ENCODE measurements around the gene CATSPERZ. TPM values are rescaled to one million over a fixed set of nuclear protein-coding genes. Genes with fewer than 3 reads are reported as not detected.

The CATSPERZ gene
- not detected for polyA plus RNA-seq (ENCODE audit: low read depth in 6 of 6)

GRCh38 chr11:64299847-64300648, at the start of gene CATSPERZ:
CATSPERZ (plus strand) TSS chr11:64300358; CDS start chr11:64300411, 53 bp downstream.
- Mint-ChIP-seq H3K4me3 (peak within 1 kb of the TSS; percentile 79 to 93 (median 88)), H3K27ac (peak within 1 kb of the TSS; percentile 88 to 99 (median 96)), H3K27me3 (peaks cover 49 to 70% (median 53%) of the 10 kb centered on the region in 3 donors), H3K36me3 (no peaks in the 10 kb centered on the region), H3K4me1 (peaks cover 17 to 48% (median 44%) of the 10 kb centered on the region in 3 donors), H3K9me3 (no peaks in the 10 kb centered on the region)
- ATAC-seq (ENCODE audit: low read depth in 2 of 2), result no peak
- DNase-seq, result no peak

GRCh38 chr11:64250415-64251015, 49.6 kb upstream of the CATSPERZ start:
- DNase-seq, result no peak
- peak overlapping the region; percentile 60 to 92 (median 86) for H3K4me3 Mint-ChIP-seq
- H3K9me3 Mint-ChIP-seq, result no peaks in the 10 kb centered on the region
- no peak for ATAC-seq (ENCODE audit: low read depth in 2 of 2)
- peaks cover 30 to 46% (median 31%) of the 10 kb centered on the region in 3 donors for H3K4me1 Mint-ChIP-seq
- no peaks in the 10 kb centered on the region for H3K36me3 Mint-ChIP-seq
- H3K27ac Mint-ChIP-seq, result peak overlapping the region in 1 of 6 donors; percentile 79
- H3K27me3 Mint-ChIP-seq, result no peaks in the 10 kb centered on the region

- DNase-seq (peak; percentile 62), ATAC-seq (ENCODE audit: low read depth in 2 of 2) (peak; percentile 54 to 56)
- Mint-ChIP-seq H3K4me1 (peaks cover 25 to 40% (median 25%) of the 10 kb centered on the region in 3 donors), H3K27me3 (no peaks in the 10 kb centered on the region), H3K27ac (peak within 1 kb of the TSS; percentile 14 to 94 (median 78)), H3K36me3 (no peaks in the 10 kb centered on the region), H3K9me3 (no peaks in the 10 kb centered on the region), H3K4me3 (peak within 1 kb of the TSS; percentile 85 to 94 (median 90))
These were observed 49.0 kb upstream of the CATSPERZ start, which contains the start of gene PLCB3 for GRCh38 chr11:64251016-64251752. PLCB3 (plus strand) TSS chr11:64251530; CDS start chr11:64251650, 120 bp downstream.

DNA sequence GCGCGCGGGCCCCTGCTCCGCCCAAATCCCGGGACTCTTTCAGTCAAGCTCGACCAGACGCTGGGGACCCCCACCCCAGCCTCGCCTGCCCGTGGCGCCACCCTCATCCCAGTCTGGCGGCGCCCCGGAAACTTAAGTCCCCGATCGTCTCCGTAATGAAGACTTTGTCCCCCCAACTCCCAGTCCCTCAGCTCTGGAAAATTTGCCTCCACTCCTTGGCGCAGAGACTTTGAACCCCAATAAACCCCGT, 48.5 kb upstream of the CATSPERZ start:
- no peak for ATAC-seq (ENCODE audit: low read depth in 2 of 2)
- H3K27me3 Mint-ChIP-seq, result no peaks in the 10 kb centered on the region
- peak overlapping the region; percentile 83 to 94 (median 89) for H3K4me3 Mint-ChIP-seq
- H3K4me1 Mint-ChIP-seq, result peaks cover 24 to 39% (median 25%) of the 10 kb centered on the region in 3 donors
- H3K9me3 Mint-ChIP-seq, result no peaks in the 10 kb centered on the region
- DNase-seq, result no peak
- no peaks in the 10 kb centered on the region for H3K36me3 Mint-ChIP-seq
- peak overlapping the region in 4 of 6 donors; percentile 72 to 94 (median 82) for H3K27ac Mint-ChIP-seq

DNA sequence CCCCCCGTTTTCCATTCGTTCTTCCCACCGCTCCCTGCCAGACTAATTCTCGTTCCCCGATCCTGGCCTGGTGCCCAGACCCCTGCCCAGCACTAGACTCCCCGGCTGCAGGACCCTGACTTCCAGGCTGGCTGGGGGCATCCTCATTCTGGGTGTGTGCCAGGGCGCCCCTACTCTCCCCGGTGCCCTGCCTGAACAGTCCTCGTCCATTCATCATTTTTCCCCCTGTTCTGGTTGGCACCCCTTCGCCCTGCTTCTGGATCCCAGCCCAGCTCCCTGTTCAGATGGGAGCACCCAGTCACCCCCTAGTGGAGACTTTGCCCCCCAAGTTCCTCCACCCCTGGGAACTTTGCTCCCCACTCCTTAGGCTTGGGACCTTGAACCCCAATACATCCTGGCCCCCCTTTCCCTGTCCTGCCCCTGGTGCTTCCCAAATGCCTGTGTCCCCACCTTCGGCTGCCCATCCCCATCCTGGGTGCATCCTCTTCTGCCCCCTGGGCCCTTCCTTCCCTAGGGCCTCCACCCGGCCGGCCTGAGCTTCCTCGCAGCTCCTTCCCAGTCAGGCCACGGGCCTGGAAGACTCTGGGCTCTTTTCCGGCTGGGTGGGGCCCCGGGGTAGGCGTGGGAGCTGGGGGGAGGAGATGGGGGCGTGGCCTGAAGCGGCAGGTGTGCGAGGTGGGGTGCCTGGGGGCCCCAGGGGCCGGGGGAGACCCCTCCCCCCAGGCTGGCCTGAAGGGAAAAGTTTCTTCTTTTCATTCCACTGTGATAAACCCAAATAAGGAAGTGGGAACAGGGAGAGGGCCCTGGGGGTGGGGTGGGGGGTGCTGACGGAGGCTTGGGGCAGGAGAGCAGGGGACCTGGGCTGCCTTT, 47.9 kb upstream of the CATSPERZ start:
- Mint-ChIP-seq H3K36me3 (no peaks in the 10 kb centered on the region), H3K27ac (peak overlapping the region in 5 of 6 donors; percentile 53 to 94 (median 79)), H3K4me3 (peak overlapping the region; percentile 83 to 94 (median 89)), H3K9me3 (no peaks in the 10 kb centered on the region), H3K4me1 (peaks cover 19 to 33% (median 25%) of the 10 kb centered on the region in 3 donors), H3K27me3 (no peaks in the 10 kb centered on the region)
- peak in 1 of 2 donors; percentile 5 for ATAC-seq (ENCODE audit: low read depth in 2 of 2)
- no peak for DNase-seq

DNA sequence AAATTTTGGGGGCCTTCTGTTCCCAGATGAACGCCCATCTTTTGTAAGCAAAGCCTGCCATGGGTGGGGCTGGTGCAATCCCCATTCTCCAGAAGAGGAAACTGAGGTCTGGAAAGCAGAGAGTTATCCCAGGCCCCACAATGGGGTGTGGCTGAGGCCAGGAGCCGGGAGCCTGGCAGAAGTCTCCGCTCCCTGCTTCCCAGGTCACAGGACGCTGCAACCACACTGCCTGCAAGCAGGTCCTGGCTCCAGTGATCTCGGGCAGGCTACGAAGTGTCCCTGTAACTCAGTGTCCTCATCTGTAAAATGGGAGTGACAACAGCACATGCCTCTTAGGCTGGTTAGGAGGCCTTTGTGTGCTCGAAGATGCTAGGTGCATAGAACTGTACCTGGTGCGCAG, 47.1 kb upstream of the CATSPERZ start:
- Mint-ChIP-seq H3K27me3 (no peaks in the 10 kb centered on the region), H3K4me3 (peak overlapping the region; percentile 6 to 90 (median 54)), H3K27ac (no peak overlapping the region), H3K36me3 (no peaks in the 10 kb centered on the region), H3K9me3 (no peaks in the 10 kb centered on the region), H3K4me1 (peaks cover 17 to 25% (median 21%) of the 10 kb centered on the region in 3 donors)
- ATAC-seq (ENCODE audit: low read depth in 2 of 2) (no peak), DNase-seq (no peak)

DNA sequence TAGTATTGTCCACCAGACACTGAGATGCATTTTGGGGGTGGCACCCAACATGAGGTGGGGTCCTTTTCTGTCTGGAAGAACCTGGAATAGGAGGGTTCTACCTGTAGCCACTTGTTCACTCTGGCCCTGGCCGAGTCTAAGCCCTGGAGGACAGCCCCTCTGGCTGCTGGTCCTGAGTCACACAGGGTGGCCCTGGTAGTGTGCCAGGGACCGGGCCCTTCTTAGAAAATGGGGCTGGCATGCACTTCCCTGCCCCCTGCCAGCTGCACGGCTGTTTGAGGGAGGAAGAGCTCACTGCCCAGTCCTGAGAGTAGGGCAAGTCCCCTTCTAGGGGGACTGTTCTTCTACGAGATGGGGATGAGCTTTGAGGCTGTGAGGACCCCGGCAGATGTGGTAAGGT, 46.7 kb upstream of the CATSPERZ start:
- no peaks in the 10 kb centered on the region for H3K36me3 Mint-ChIP-seq
- H3K27ac Mint-ChIP-seq, result no peak overlapping the region
- no peaks in the 10 kb centered on the region for H3K9me3 Mint-ChIP-seq
- peaks cover 14 to 21% (median 19%) of the 10 kb centered on the region in 3 donors for H3K4me1 Mint-ChIP-seq
- DNase-seq (no peak), ATAC-seq (ENCODE audit: low read depth in 2 of 2) (no peak)
- H3K4me3 Mint-ChIP-seq, result peak overlapping the region in 4 of 8 donors; percentile 20 to 79 (median 42)
- no peaks in the 10 kb centered on the region for H3K27me3 Mint-ChIP-seq

- peak overlapping the region in 1 of 8 donors; percentile 79 for H3K4me3 Mint-ChIP-seq
- DNase-seq (no peak), ATAC-seq (ENCODE audit: low read depth in 2 of 2) (no peak)
- H3K4me1 Mint-ChIP-seq, result peaks cover 14 to 19% (median 18%) of the 10 kb centered on the region in 3 donors
- no peaks in the 10 kb centered on the region for H3K9me3 Mint-ChIP-seq
- H3K27me3 Mint-ChIP-seq, result no peaks in the 10 kb centered on the region
- peaks cover 0 to 1% of the 10 kb centered on the region in 2 donors for H3K36me3 Mint-ChIP-seq
- H3K27ac Mint-ChIP-seq, result no peak overlapping the region
These were observed 45.8 kb upstream of the CATSPERZ start for GRCh38 chr11:64254326-64254725.

DNA sequence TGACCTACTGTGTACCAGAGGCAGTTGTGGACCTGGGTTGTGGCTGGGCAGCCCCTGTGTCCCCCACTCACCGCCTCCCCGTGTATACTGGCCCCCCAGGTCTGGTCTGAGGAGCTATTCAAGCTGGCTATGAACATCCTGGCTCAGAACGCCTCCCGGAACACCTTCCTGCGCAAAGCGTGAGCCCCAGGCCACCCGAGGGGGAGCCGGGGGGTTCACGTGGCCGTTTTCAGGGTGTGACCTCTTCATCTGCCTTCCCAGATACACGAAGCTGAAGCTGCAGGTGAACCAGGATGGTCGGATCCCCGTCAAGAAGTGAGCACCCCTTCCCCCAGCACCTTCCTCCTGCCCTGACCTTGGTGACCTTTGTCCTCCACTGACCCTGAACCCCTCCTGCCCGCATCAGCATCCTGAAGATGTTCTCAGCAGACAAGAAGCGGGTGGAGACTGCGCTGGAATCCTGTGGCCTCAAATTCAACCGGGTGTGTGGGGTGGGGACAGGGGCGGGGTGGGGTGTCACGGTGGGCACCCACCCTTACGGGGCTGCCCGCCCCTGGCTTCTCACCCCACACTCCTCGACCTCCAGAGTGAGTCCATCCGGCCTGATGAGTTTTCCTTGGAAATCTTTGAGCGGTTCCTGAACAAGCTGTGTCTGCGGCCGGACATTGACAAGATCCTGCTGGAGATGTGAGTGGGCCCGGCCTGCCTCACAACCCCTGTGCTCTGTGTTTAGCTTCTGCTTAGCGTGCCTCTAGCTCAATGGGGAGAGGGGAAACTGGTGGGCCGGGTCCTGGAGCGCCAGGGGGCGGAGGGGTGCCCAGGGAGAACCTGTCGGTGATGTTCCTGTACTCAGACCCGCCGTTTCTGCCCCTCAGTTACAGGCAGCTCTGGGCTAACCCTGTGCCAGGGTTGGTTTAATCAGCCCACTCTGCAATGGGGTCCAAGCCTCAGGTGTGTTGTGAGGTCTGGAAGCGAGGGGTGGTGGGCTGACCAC, 44.7 kb upstream of the CATSPERZ start:
- ATAC-seq (ENCODE audit: low read depth in 2 of 2) (no peak), DNase-seq (no peak)
- Mint-ChIP-seq H3K4me1 (peaks cover 14 to 16% (median 14%) of the 10 kb centered on the region in 3 donors), H3K9me3 (no peaks in the 10 kb centered on the region), H3K27me3 (no peaks in the 10 kb centered on the region), H3K27ac (no peak overlapping the region), H3K36me3 (peaks cover 0 to 7% of the 10 kb centered on the region in 2 donors), H3K4me3 (peak overlapping the region in 1 of 8 donors; percentile 34)

- no peak overlapping the region for H3K27ac Mint-ChIP-seq
- H3K9me3 Mint-ChIP-seq, result no peaks in the 10 kb centered on the region
- peaks cover 9 to 16% (median 10%) of the 10 kb centered on the region in 3 donors for H3K4me1 Mint-ChIP-seq
- no peak overlapping the region for H3K4me3 Mint-ChIP-seq
- DNase-seq (no peak), ATAC-seq (ENCODE audit: low read depth in 2 of 2) (no peak)
- H3K36me3 Mint-ChIP-seq, result peaks cover 0 to 7% of the 10 kb centered on the region in 2 donors
- H3K27me3 Mint-ChIP-seq, result no peaks in the 10 kb centered on the region
These were observed 43.9 kb upstream of the CATSPERZ start for GRCh38 chr11:64256300-64256699.

GRCh38 chr11:64258356-64258755, 41.8 kb upstream of the CATSPERZ start:
- DNase-seq (no peak), ATAC-seq (ENCODE audit: low read depth in 2 of 2) (no peak)
- no peaks in the 10 kb centered on the region for H3K9me3 Mint-ChIP-seq
- peak overlapping the region in 1 of 6 donors; percentile 7 for H3K27ac Mint-ChIP-seq
- peaks cover 0 to 6% (median under 1%) of the 10 kb centered on the region in 3 donors for H3K4me1 Mint-ChIP-seq
- H3K27me3 Mint-ChIP-seq, result no peaks in the 10 kb centered on the region
- no peak overlapping the region for H3K4me3 Mint-ChIP-seq
- peaks cover 0 to 7% of the 10 kb centered on the region in 2 donors for H3K36me3 Mint-ChIP-seq

All from naive B cell (primary cell).